ENCODE results near the gene MEIKIN. TPM values are rescaled to one million over a fixed set of nuclear protein-coding genes. Genes with fewer than 3 reads are reported as not detected.

The MEIKIN gene
- total RNA-seq, 1 donor from 2014 or later = not detected

DNA sequence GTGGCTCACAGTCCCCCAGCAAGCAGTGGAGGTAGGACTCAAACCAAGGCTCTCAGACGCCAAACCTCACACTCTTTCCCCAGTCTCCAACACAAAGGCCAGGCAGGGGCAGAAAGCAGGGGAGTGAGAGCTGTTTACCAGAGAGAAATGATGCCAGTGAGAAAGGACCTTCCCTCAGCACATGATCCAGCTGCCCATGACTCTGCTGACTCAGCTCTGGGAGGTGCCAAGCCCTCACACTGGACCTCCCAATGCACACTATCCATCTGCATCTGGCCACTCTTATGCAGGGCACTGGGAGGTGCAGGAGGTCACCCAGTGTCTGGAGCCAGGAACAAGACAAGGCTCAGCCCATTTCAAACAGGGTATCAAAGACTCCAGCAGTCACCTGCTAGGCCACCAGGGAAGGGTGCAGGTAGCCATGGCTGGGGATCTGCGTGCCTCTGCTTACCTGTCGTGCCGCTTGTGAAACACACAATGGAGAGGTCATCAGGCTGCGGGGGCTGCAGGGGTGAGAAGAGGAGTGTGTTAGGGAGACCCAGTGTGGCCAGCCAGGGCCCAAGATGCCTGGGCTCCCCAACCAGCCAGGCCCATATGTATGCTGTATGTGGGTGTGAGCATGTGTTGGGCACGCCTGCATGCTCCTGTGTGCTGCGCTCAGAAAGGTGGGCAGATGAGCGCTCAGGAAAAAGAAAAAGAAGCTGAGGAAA is 39.6 kb upstream of the MEIKIN start:
- H3K9me3 Mint-ChIP-seq = no peaks in the 10 kb centered on the region
- no peak for DNase-seq (ENCODE audit: low read depth, low spot score)
- no peaks in the 10 kb centered on the region for H3K36me3 Mint-ChIP-seq (ENCODE audit: low read depth)
- H3K4me3 Mint-ChIP-seq = no peak overlapping the region
- no peak overlapping the region for H3K27ac Mint-ChIP-seq (ENCODE audit: unreplicated experiment)
- TF ChIP-seq, protein P1, sequence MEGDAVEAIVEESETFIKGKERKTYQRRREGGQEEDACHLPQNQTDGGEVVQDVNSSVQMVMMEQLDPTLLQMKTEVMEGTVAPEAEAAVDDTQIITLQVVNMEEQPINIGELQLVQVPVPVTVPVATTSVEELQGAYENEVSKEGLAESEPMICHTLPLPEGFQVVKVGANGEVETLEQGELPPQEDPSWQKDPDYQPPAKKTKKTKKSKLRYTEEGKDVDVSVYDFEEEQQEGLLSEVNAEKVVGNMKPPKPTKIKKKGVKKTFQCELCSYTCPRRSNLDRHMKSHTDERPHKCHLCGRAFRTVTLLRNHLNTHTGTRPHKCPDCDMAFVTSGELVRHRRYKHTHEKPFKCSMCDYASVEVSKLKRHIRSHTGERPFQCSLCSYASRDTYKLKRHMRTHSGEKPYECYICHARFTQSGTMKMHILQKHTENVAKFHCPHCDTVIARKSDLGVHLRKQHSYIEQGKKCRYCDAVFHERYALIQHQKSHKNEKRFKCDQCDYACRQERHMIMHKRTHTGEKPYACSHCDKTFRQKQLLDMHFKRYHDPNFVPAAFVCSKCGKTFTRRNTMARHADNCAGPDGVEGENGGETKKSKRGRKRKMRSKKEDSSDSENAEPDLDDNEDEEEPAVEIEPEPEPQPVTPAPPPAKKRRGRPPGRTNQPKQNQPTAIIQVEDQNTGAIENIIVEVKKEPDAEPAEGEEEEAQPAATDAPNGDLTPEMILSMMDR (conservative IDR thresholded peaks at IDR 0.05) = no peak
- no peaks in the 10 kb centered on the region for H3K4me1 Mint-ChIP-seq
- no peaks in the 10 kb centered on the region for H3K27me3 Mint-ChIP-seq (ENCODE audit: low read depth)

DNA sequence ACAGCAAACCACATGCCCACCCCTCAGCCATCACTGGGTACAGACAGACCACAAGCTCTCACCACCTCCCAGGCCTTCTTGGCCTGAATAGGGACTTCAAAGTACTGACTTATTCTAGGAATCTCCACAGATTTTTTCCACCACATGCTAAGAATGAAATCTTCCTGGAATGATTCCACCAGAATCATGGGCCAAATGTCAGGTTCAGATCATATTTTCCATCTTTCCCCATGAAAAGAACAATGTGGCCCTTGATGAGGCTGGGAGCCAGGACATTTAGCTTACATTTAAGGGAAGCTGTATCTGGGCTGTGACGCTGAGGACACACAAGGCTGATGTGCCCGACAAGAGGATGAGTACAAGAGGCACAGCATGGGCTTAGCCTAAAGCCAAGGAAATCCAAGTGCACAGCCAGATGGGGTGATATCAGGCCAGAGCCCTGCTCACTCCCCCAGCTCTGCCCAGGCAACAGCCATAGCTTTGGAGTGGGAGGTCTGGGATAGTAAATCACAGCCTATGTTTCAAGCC is 37.8 kb upstream of the MEIKIN start:
- no peaks in the 10 kb centered on the region for H3K9me3 Mint-ChIP-seq
- no peak overlapping the region for H3K27ac Mint-ChIP-seq (ENCODE audit: unreplicated experiment)
- no peaks in the 10 kb centered on the region for H3K4me1 Mint-ChIP-seq
- H3K4me3 Mint-ChIP-seq = no peak overlapping the region
- no peaks in the 10 kb centered on the region for H3K27me3 Mint-ChIP-seq (ENCODE audit: low read depth)
- no peaks in the 10 kb centered on the region for H3K36me3 Mint-ChIP-seq (ENCODE audit: low read depth)
- TF ChIP-seq, protein P1 (conservative IDR thresholded peaks at IDR 0.05) = no peak
- no peak for DNase-seq (ENCODE audit: low read depth, low spot score)

DNA sequence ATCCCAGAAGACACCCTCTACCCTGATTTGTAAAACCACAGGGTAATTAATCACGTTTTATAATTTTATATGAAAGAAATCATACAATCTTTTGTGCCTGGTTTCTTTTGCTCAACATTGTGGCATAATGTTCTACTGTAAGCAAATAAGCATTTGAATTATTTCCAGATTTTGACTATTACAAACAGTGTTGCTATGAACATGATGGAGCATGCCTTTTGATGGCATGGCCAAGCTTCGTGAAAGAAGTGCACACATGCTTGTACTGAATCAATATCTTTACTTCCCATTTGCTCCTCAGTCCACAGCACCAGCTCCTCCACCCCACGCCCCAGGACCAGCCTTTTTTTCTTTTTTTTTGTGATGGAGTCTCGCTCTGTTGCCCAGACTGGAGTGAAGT is 36.1 kb upstream of the MEIKIN start:
- H3K27me3 Mint-ChIP-seq (ENCODE audit: low read depth) = no peaks in the 10 kb centered on the region
- no peaks in the 10 kb centered on the region for H3K36me3 Mint-ChIP-seq (ENCODE audit: low read depth)
- no peaks in the 10 kb centered on the region for H3K9me3 Mint-ChIP-seq
- no peak overlapping the region for H3K27ac Mint-ChIP-seq (ENCODE audit: unreplicated experiment)
- H3K4me1 Mint-ChIP-seq = no peaks in the 10 kb centered on the region
- TF ChIP-seq, protein P1 (conservative IDR thresholded peaks at IDR 0.05) = no peak
- H3K4me3 Mint-ChIP-seq = no peak overlapping the region
- no peak for DNase-seq (ENCODE audit: low read depth, low spot score)

DNA sequence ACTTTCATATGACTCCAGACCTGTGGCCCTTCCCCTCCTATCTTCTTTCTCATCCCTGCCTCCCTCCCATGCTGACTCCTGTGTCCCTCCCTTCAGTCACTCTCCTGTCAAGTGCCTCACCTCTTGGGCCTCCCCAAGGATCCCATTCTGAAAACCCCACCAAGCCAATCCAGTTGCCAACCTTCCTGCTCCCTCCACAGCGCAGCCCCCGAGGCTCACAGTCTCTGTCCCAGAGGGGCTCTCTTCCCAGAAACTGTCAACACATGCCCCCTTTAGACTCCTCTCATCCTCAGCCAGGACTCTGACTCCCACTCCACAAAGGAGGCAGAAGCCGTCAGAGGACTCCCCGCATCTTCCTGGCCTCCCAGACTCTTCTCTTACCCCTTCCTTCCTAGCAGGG is 35.2 kb upstream of the MEIKIN start:
- no peak overlapping the region for H3K4me3 Mint-ChIP-seq
- H3K36me3 Mint-ChIP-seq (ENCODE audit: low read depth) = no peaks in the 10 kb centered on the region
- no peaks in the 10 kb centered on the region for H3K9me3 Mint-ChIP-seq
- TF ChIP-seq, protein P1 (conservative IDR thresholded peaks at IDR 0.05) = no peak
- no peak for DNase-seq (ENCODE audit: low read depth, low spot score)
- H3K4me1 Mint-ChIP-seq = no peaks in the 10 kb centered on the region
- H3K27me3 Mint-ChIP-seq (ENCODE audit: low read depth) = no peaks in the 10 kb centered on the region
- H3K27ac Mint-ChIP-seq (ENCODE audit: unreplicated experiment) = peak overlapping the region; percentile 47

DNA sequence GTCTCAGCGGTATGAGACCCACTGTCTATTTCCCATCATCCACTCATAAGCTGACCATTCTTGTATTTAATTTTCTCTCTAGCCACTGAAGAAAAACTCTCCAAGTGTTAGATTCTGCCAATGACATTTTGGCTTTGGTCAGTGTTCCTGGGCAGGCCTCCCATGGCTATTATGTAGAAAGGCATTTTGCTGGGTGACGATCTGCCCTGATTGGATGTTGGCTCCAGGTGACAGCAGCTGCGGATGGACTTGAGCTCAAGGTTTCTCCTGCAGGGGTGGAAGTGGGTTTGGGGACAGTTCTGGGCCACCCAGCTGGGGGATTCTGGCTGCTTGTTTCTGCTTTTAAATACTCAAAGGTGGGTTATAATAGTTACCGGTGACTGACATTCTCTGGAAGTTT is 34.4 kb upstream of the MEIKIN start:
- no peak overlapping the region for H3K4me3 Mint-ChIP-seq
- no peaks in the 10 kb centered on the region for H3K27me3 Mint-ChIP-seq (ENCODE audit: low read depth)
- H3K27ac Mint-ChIP-seq (ENCODE audit: unreplicated experiment) = no peak overlapping the region
- no peak for DNase-seq (ENCODE audit: low read depth, low spot score)
- no peaks in the 10 kb centered on the region for H3K9me3 Mint-ChIP-seq
- H3K36me3 Mint-ChIP-seq (ENCODE audit: low read depth) = no peaks in the 10 kb centered on the region
- peaks cover 3% of the 10 kb centered on the region for H3K4me1 Mint-ChIP-seq
- TF ChIP-seq, protein P1 (conservative IDR thresholded peaks at IDR 0.05) = no peak
